ENCODE results near the gene CD46.

CD46 gene

GRCh38 chr1:207815913-207816291, 64.0 kb downstream of the CD46 start:
- DNase-seq: peak; percentile 62

- no peak for DNase-seq
Measured at GRCh38 chr1:207817166-207817565, 65.3 kb downstream of the CD46 start.

DNA sequence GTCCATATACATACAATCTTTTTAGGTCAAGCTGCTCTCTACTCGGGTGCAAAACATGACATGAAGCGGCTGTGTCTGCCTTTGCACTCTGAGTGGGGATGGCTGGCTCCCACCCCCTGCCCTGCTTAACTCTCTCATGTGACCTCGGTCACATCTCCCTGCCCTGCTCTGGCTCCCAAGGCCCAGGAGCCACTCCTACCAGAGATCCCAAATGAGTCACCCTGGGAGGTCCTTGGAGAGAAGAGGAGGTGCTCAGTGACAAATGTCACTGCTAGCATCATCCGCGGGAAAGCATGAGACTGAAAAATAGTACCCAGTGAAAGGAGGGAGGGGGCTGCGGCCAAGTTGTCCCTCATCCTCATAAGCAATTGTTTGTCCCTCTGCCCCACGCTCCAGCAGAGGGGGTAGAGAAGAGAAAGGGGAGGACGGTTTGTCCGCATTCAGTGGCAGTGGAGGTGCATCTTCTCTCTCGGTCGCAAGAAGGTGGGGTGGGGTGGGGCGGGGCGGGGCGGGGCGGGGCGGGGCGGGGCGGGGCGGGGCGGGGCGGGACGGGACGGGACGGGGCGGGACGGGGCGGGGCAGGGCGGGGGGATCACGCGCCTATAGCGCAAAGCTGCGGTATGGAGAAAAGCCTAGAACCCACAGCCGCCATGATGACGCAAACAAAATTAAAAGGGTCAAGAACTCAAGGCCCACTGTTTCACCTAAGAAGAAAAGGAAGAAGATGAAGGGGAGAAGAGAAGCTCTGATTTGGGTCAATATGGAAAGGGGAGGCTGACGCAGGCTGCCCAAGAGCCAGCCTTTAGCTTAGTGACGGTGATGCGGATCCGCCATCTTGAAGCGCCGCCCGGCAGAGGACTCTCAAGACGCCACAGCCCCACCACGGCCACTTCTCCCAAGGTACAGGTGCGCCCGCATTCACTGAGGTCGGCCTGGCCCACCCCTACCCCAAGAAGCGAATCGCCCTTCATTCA, 66.2 kb downstream of the CD46 start:
- DNase-seq: no peak

DNA sequence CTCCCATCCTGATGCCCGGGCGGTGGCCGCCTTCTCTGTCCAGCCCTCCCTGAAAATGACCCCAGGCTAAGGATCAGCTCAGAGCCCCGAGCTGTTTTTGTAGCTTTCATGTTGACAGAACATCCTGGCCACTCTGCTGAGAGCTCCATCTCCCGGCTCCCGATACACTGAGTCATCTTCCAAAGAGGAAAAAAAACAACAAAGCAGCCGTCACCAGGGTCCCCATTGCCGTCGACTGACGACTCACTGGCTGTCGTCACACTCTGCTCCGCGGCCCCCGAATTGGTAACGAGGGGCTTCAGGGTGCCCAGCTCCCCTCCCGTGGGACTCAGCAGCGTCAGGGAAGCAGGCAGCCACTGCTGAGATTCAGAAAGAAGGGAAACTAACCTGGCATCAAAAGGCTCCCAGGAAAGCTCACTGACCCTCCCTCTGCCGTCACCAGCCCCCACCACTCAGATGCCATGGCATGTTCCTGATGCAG, 67.2 kb downstream of the CD46 start:
- DNase-seq: peak; percentile 27

DNA sequence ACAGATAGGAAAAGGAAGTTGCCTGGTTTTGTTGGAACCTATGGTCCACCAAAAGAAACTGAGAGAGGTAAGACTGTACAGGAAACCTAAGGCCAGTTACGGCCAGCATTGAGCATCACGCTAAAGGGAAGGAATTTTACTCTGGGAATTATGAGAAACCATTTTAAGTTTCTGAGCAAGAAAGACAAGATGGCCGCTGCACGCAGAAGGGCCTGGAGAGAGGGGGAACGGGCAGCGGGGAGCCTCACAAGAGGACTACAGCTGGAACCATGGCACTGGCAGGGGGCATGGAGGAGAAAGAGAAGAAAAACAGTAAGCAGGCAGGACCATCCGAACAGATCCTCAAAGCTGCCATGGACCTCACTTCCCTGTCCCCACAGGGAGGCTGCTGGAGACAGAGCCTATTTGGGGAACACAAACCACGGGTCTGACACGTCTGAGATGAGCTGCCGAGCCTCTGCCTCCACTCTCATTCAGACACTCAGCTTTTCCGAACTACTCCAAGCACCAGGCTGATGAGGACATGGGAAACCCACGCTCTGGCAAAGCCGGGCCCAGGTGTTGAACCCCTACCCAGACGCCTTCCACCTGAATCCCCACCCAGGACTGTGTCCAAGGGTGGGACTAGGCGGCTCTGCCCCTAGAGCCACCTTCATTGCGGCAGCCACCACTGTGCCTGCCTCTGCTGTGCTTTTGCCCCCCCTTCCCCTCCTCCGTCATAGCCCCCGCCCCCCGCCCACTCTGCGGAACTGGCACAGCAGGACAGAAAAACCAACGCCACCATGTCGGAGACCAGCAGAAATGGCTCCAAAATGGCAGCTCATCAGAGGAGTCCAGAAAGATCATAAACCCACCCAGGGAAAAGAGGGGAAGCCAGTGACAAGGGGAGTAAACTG, 69.0 kb downstream of the CD46 start:
- no peak for DNase-seq

DNA sequence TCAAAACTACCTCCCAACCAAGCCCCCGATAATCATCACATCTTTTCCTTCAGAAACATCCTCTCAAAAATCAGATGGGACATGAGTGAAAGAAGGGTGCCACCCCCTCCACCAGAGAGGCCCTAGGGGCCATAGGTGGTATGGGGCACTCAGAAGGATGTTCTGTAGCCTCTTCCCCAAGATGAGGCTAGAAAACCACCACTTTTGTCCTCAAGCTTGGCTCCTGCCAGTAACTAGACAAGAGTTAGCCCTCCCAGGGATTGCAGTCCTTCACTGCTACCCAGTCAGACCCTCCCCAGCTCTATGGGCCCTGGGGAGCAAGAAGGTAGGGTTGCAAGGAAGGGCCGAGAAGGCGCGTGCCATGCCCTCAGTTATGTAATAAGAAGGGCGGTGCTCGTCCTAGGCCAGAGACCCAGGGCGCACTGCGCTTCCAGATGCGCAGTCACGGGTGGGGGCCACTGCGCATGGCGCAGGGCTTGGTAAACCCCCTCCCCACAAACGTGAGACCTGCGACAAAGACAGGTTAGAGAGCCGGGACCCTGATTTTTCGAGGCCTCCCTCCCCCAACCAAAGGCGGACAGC, 69.7 kb downstream of the CD46 start:
- DNase-seq: no peak

DNA sequence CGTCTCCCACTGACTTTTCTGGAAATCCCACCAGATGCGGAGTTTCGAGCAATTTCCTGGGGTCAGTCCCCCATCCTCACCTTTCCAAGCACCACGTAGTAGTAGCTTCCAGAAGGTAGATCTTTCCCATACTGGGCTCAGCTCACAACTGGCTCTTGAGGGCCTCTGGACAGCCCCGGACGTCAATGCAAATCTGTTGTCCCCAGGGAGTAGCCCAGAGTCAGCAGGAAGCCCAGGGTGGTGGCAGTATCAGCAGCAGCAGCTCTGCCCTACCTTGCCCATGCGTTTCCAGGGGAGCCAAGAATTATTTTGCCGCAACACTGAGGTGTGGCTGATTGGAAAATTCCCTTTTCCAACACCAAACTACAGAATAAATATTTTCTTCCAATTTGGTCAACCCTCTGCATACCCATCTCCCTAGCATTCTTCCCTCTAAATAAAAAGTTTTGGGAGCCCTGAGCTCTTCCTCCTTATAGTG, 70.3 kb downstream of the CD46 start:
- no peak for DNase-seq

DNA sequence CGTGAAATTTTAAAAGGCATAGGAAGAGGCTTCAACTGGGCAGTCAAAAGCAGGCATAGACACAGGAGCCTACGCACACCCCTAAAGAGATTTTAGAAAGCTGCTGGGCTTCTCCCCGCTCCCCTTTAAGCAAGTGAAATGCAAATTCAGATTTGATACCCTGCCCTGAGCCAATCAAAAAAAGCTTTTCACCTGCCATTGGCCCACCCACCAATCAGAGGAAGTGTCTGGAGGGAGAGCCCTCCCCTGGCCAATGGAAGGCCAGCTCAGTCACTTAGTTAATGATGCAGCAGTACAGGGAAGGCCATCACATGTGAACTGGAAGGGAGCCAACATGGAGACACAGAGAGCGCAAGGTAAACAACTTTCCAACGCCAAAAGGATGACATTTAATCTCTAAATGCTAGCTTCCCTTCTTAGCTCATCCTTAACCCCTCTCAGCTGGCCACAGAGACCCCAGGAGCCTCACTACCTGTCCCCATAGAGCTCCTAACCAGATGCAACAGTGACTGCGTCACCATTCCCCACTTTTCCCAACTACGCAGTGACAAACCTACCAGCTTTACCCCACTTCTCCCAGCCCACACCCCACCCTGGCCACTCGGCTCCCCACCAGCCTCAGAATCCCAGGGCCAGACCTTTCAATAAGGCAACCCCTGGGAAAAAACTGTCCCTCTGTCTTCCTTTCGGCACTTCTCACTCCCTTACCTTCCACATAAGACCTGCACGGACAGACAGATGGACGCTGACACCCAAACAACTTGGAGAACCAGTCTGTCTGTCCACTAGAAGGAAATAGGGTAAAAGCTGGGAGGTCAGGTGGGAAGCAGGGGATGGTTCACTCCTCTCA, 71.0 kb downstream of the CD46 start:
- no peak for DNase-seq

DNA sequence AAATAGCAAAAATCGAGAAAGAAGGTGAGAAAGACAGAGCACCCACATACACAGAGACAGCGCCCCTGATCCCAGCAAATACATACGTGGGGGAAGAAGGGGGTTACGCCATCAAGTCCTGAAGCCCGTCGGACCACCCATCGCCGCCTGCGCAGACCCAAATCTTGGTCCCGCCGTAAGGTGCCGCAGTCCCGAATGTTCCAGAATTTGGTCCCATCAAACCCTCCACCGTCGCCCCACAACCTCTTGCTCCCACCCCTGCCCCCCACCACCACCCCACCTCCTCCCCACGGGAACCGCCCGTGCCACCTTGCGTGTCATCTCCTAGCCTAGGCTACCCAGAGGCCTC, 71.7 kb downstream of the CD46 start:
- no peak for DNase-seq

DNA sequence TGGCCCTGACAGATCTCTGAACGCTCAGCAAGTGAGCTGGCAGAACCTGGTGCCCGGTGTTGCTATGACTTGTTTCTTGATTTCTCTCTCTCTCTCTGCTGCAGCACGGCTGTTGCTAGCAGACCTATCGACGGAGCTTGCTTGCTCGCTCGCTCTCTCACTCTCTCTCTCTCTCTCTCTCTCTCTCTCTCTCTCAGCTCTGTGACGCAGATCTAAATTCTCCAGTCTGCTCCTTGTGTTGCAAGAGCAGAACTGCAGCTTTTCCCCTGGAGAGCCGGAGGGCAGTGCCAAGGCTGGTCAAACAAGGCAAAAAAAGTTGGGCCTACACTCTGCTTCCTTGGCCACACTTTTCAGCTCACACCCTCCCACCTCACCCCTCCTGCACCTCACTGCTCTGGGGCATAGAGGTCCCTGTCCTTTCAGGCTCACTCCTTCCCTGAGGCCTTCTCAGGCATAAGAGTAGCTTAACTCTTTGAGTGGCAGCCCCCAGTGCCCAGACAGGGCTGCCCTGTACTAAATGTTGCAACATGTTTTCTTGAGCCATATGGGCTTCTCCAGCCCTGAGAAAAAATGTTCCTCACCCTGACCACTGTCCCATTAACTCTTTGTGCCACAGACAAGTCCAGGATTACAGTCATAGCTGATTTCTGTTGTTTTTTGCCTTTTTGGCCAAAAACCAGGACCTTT, 72.2 kb downstream of the CD46 start:
- peak; percentile 91 for DNase-seq

DNA sequence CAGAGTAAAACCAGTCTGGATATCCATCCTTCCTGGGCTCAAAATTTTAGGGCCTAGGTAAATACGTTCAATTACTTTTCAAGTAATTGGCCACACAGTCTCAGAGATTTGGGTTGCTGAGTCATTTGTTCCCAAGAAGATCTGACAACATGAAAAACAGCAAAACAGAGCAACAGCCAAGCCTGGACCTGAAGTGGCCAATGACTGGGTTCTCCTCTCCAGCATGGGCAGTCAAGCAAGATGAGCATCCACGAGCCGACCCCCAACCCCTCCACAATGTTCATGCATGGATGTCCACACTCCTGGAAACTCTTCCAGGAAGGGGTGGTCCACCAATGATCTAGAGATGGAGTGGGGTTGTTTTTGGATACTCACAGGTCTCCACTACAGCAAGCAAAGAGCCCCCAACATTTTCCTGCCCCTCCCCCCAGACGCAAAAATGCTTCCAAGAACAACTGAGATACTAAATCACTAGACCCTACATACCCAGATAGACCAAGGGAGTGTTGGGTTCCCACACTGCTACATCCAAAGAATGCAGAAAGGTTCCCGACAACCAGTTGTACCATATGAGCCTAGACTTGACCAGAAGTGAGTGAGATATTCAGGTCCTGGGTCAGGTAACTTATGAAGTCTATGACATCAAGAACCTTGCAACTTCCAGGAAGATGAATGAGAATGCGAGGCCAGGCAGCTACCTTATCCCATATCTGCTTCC, 73.0 kb downstream of the CD46 start:
- no peak for DNase-seq

DNA sequence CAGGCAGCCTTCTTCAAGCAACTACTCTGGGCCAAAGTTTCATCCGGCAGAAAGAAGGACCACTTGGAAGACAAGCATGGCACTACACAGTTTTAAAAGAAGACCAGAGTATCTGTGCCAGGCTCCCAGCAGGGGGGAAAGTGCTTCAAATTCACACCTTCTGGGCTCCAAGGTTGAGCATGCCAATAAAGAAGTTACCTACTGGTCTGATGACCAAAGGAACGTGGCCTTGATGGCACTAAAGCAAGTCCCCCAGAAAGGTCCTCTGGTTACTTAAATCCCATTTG, 73.5 kb downstream of the CD46 start:
- no peak for DNase-seq

DNA sequence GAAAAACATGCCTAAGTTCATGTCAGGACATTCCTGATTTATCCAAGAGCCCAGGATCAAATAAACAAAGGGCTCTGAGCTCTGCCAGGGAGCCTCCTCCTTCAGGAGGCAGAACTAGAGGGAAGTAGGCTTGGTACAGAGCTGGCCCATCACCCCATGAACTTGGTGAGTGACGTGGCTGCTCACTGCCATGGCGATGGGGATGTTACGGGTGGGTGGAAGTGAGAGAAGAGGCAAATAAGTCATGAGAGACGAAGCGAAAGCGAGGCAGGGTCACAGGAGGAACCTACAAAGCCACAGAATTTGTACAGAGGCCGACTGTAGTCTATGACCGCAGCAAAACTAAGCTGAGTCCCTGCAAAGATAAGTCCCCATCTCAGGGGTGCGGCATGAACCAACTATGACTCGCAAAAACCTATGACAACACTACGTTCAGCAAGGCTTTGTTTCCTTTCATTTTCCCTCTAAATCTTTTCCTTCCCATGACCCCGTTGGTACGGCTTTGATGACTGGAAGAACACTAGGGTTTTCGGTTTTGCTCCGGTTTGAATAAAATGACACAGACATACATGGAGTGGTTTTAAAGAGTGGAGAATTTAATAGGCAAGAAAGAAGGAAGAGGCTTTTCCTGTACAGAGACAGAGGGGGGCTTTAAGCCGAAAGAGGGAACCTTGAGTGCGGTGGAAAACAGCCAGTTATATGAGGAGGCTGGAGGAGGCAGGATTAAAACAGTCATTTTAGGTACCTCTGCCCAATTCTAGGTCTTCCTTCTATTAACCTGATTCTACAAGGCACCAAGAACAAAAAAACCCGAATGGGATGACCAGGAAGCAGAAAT, 74.1 kb downstream of the CD46 start:
- DNase-seq: no peak

GRCh38 chr1:207826557-207827487, 75.0 kb downstream of the CD46 start:
- no peak for DNase-seq

GRCh38 chr1:207827488-207827830, 75.6 kb downstream of the CD46 start:
- DNase-seq: no peak

GRCh38 chr1:207828046-207828445, 76.2 kb downstream of the CD46 start:
- no peak for DNase-seq

- DNase-seq: peak; percentile 65
Measured at GRCh38 chr1:207828485-207829158, 76.8 kb downstream of the CD46 start.

- DNase-seq: no peak
Measured at GRCh38 chr1:207829576-207829975, 77.7 kb downstream of the CD46 start.

Measured in fibroblast of skin of abdomen (primary cell).